ENCODE results near the gene KMO.
A peak's percentile ranks its signal among the peaks of the same experiment; 100 is the strongest.

KMO gene

GRCh38 chr1:241553886-241554592 lies 21.9 kb downstream of the KMO start:
- H3K4me3 ChIP-seq (ENCODE audit: control insufficient read depth in 1 of 7, extremely low read depth in 1 of 7, insufficient read depth in 4 of 7, low read depth in 2 of 7, low read length in 6 of 7), result no peak overlapping the region
- WGBS (ENCODE audit: insufficient coverage), result 92% methylated on average over 6 of the region's 7 CpGs
- H3K4me1 ChIP-seq (ENCODE audit: control extremely low read depth in 1 of 4, control insufficient read depth in 4 of 4, insufficient read depth in 4 of 4, low read length in 3 of 4), result peaks cover 5 to 35% (median 17%) of the 10 kb centered on the region in 4 experiments
- H3K27ac ChIP-seq (ENCODE audit: insufficient read depth in 1 of 2, low read depth in 1 of 2, low read length in 2 of 2, poor library complexity in 1 of 2, severe bottlenecking in 2 of 2), result no peak overlapping the region
- H3K36me3 ChIP-seq (ENCODE audit: control insufficient read depth in 4 of 4, insufficient read depth in 4 of 4, low read length in 3 of 4), result no peaks in the 10 kb centered on the region
- ChIA-PET POLR2A (no interaction called here), CTCF (no interaction called here)
- no peaks in the 10 kb centered on the region for H3K27me3 ChIP-seq (replicated peaks in 2 of 5; ENCODE audit: control insufficient read depth in 4 of 5, insufficient read depth in 5 of 5, low read length in 4 of 5)
- no peak for DNase-seq
- H3K9me3 ChIP-seq (ENCODE audit: control extremely low read depth in 1 of 5, control insufficient read depth in 4 of 5, insufficient read depth in 2 of 5, low read depth in 1 of 5, low read length in 4 of 5), result no peaks in the 10 kb centered on the region

GRCh38 chr1:241555526-241555925 lies 23.3 kb downstream of the KMO start:
- H3K4me3 ChIP-seq (ENCODE audit: control insufficient read depth in 1 of 7, extremely low read depth in 1 of 7, insufficient read depth in 4 of 7, low read depth in 2 of 7, low read length in 6 of 7), result no peak overlapping the region
- H3K27ac ChIP-seq (ENCODE audit: insufficient read depth in 1 of 2, low read depth in 1 of 2, low read length in 2 of 2, poor library complexity in 1 of 2, severe bottlenecking in 2 of 2), result no peak overlapping the region
- 100% methylated on average over 3 of the region's 3 CpGs for WGBS (ENCODE audit: insufficient coverage)
- no peaks in the 10 kb centered on the region for H3K9me3 ChIP-seq (ENCODE audit: control extremely low read depth in 1 of 5, control insufficient read depth in 4 of 5, insufficient read depth in 2 of 5, low read depth in 1 of 5, low read length in 4 of 5)
- H3K36me3 ChIP-seq (ENCODE audit: control insufficient read depth in 4 of 4, insufficient read depth in 4 of 4, low read length in 3 of 4), result no peaks in the 10 kb centered on the region
- DNase-seq, result no peak
- CTCF ChIA-PET, result no interaction called here
- H3K4me1 ChIP-seq (ENCODE audit: control extremely low read depth in 1 of 4, control insufficient read depth in 4 of 4, insufficient read depth in 4 of 4, low read length in 3 of 4), result peaks cover 5 to 35% (median 18%) of the 10 kb centered on the region in 4 experiments
- POLR2A ChIA-PET, result no interaction called here
- H3K27me3 ChIP-seq (replicated peaks in 2 of 5; ENCODE audit: control insufficient read depth in 4 of 5, insufficient read depth in 5 of 5, low read length in 4 of 5), result no peaks in the 10 kb centered on the region

GRCh38 chr1:241557031-241557430 lies 24.9 kb downstream of the KMO start:
- 98% methylated on average over 4 of the region's 5 CpGs for WGBS (ENCODE audit: insufficient coverage)
- no peak overlapping the region for H3K4me3 ChIP-seq (ENCODE audit: control insufficient read depth in 1 of 7, extremely low read depth in 1 of 7, insufficient read depth in 4 of 7, low read depth in 2 of 7, low read length in 6 of 7)
- no peak overlapping the region for H3K27ac ChIP-seq (ENCODE audit: insufficient read depth in 1 of 2, low read depth in 1 of 2, low read length in 2 of 2, poor library complexity in 1 of 2, severe bottlenecking in 2 of 2)
- CTCF ChIA-PET, result no interaction called here
- H3K27me3 ChIP-seq (replicated peaks in 2 of 5; ENCODE audit: control insufficient read depth in 4 of 5, insufficient read depth in 5 of 5, low read length in 4 of 5), result no peaks in the 10 kb centered on the region
- no peaks in the 10 kb centered on the region for H3K9me3 ChIP-seq (ENCODE audit: control extremely low read depth in 1 of 5, control insufficient read depth in 4 of 5, insufficient read depth in 2 of 5, low read depth in 1 of 5, low read length in 4 of 5)
- H3K4me1 ChIP-seq (ENCODE audit: control extremely low read depth in 1 of 4, control insufficient read depth in 4 of 4, insufficient read depth in 4 of 4, low read length in 3 of 4), result peaks cover 0 to 26% (median 9%) of the 10 kb centered on the region in 4 experiments
- POLR2A ChIA-PET, result no interaction called here
- no peak for DNase-seq
- H3K36me3 ChIP-seq (ENCODE audit: control insufficient read depth in 4 of 4, insufficient read depth in 4 of 4, low read length in 3 of 4), result no peaks in the 10 kb centered on the region

- CTCF ChIA-PET, result no interaction called here
- POLR2A ChIA-PET, result no interaction called here
- no peak overlapping the region for H3K4me3 ChIP-seq (ENCODE audit: control insufficient read depth in 1 of 7, extremely low read depth in 1 of 7, insufficient read depth in 4 of 7, low read depth in 2 of 7, low read length in 6 of 7)
These were observed 25.5 kb downstream of the KMO start for GRCh38 chr1:241557551-241558193.

GRCh38 chr1:241560146-241560848 lies 28.1 kb downstream of the KMO start:
- Histone ChIP-seq H3K36me3 (ENCODE audit: control insufficient read depth in 4 of 4, insufficient read depth in 4 of 4, low read length in 3 of 4) (no peaks in the 10 kb centered on the region), H3K4me3 (ENCODE audit: control insufficient read depth in 1 of 7, extremely low read depth in 1 of 7, insufficient read depth in 4 of 7, low read depth in 2 of 7, low read length in 6 of 7) (no peak overlapping the region), H3K4me1 (ENCODE audit: control extremely low read depth in 1 of 4, control insufficient read depth in 4 of 4, insufficient read depth in 4 of 4, low read length in 3 of 4) (peaks cover 0 to 8% (median 2%) of the 10 kb centered on the region in 4 experiments), H3K27me3 (replicated peaks in 2 of 5; ENCODE audit: control insufficient read depth in 4 of 5, insufficient read depth in 5 of 5, low read length in 4 of 5) (no peaks in the 10 kb centered on the region), H3K9me3 (ENCODE audit: control extremely low read depth in 1 of 5, control insufficient read depth in 4 of 5, insufficient read depth in 2 of 5, low read depth in 1 of 5, low read length in 4 of 5) (no peaks in the 10 kb centered on the region), H3K27ac (ENCODE audit: insufficient read depth in 1 of 2, low read depth in 1 of 2, low read length in 2 of 2, poor library complexity in 1 of 2, severe bottlenecking in 2 of 2) (no peak overlapping the region)
- 83% methylated on average over 2 of the region's 4 CpGs for WGBS (ENCODE audit: insufficient coverage)
- DNase-seq, result peak in 1 of 3 donors; percentile 8
- ChIA-PET POLR2A (no interaction called here), CTCF (no interaction called here)

More at GRCh38 chr1:241557551-241558193, 25.5 kb downstream of the KMO start:
- DNase-seq, result no peak
- no CpG with 5 or more reads among the region's 5 CpGs for WGBS (ENCODE audit: insufficient coverage)
- H3K27ac ChIP-seq (ENCODE audit: insufficient read depth in 1 of 2, low read depth in 1 of 2, low read length in 2 of 2, poor library complexity in 1 of 2, severe bottlenecking in 2 of 2), result no peak overlapping the region
- no peaks in the 10 kb centered on the region for H3K9me3 ChIP-seq (ENCODE audit: control extremely low read depth in 1 of 5, control insufficient read depth in 4 of 5, insufficient read depth in 2 of 5, low read depth in 1 of 5, low read length in 4 of 5)
- H3K27me3 ChIP-seq (replicated peaks in 2 of 5; ENCODE audit: control insufficient read depth in 4 of 5, insufficient read depth in 5 of 5, low read length in 4 of 5), result no peaks in the 10 kb centered on the region
- H3K36me3 ChIP-seq (ENCODE audit: control insufficient read depth in 4 of 4, insufficient read depth in 4 of 4, low read length in 3 of 4), result no peaks in the 10 kb centered on the region
- peaks cover 0 to 19% (median 3%) of the 10 kb centered on the region in 4 experiments for H3K4me1 ChIP-seq (ENCODE audit: control extremely low read depth in 1 of 4, control insufficient read depth in 4 of 4, insufficient read depth in 4 of 4, low read length in 3 of 4)

GRCh38 chr1:241560849-241561187 lies 28.6 kb downstream of the KMO start:
- Histone ChIP-seq H3K9me3 (ENCODE audit: control extremely low read depth in 1 of 5, control insufficient read depth in 4 of 5, insufficient read depth in 2 of 5, low read depth in 1 of 5, low read length in 4 of 5) (no peaks in the 10 kb centered on the region), H3K27ac (ENCODE audit: insufficient read depth in 1 of 2, low read depth in 1 of 2, low read length in 2 of 2, poor library complexity in 1 of 2, severe bottlenecking in 2 of 2) (no peak overlapping the region), H3K36me3 (ENCODE audit: control insufficient read depth in 4 of 4, insufficient read depth in 4 of 4, low read length in 3 of 4) (no peaks in the 10 kb centered on the region), H3K4me1 (ENCODE audit: control extremely low read depth in 1 of 4, control insufficient read depth in 4 of 4, insufficient read depth in 4 of 4, low read length in 3 of 4) (peaks cover 0 to 8% (median 2%) of the 10 kb centered on the region in 4 experiments), H3K27me3 (replicated peaks in 2 of 5; ENCODE audit: control insufficient read depth in 4 of 5, insufficient read depth in 5 of 5, low read length in 4 of 5) (no peaks in the 10 kb centered on the region), H3K4me3 (ENCODE audit: control insufficient read depth in 1 of 7, extremely low read depth in 1 of 7, insufficient read depth in 4 of 7, low read depth in 2 of 7, low read length in 6 of 7) (no peak overlapping the region)
- ChIA-PET POLR2A (no interaction called here), CTCF (no interaction called here)
- no peak for DNase-seq
- WGBS (ENCODE audit: insufficient coverage), result 98% methylated on average over 3 of the region's 3 CpGs

GRCh38 chr1:241569848-241570247 lies 37.7 kb downstream of the KMO start:
- Histone ChIP-seq H3K4me1 (ENCODE audit: control extremely low read depth in 1 of 4, control insufficient read depth in 4 of 4, insufficient read depth in 4 of 4, low read length in 3 of 4) (no peaks in the 10 kb centered on the region), H3K27ac (ENCODE audit: insufficient read depth in 1 of 2, low read depth in 1 of 2, low read length in 2 of 2, poor library complexity in 1 of 2, severe bottlenecking in 2 of 2) (no peak overlapping the region), H3K4me3 (ENCODE audit: control insufficient read depth in 1 of 7, extremely low read depth in 1 of 7, insufficient read depth in 4 of 7, low read depth in 2 of 7, low read length in 6 of 7) (no peak overlapping the region), H3K27me3 (replicated peaks in 2 of 5; ENCODE audit: control insufficient read depth in 4 of 5, insufficient read depth in 5 of 5, low read length in 4 of 5) (no peaks in the 10 kb centered on the region), H3K9me3 (ENCODE audit: control extremely low read depth in 1 of 5, control insufficient read depth in 4 of 5, insufficient read depth in 2 of 5, low read depth in 1 of 5, low read length in 4 of 5) (no peaks in the 10 kb centered on the region), H3K36me3 (ENCODE audit: control insufficient read depth in 4 of 4, insufficient read depth in 4 of 4, low read length in 3 of 4) (no peaks in the 10 kb centered on the region)
- CTCF ChIA-PET, result no interaction called here
- DNase-seq, result no peak
- WGBS (ENCODE audit: insufficient coverage), result no CpG with 5 or more reads among the region's 2 CpGs
- POLR2A ChIA-PET, result no interaction called here
